Measurements from ENCODE around the gene ASTN1.

ASTN1 gene

GRCh38 chr1:176831150-176831549 lies 333.4 kb downstream of the ASTN1 start:
- Histone ChIP-seq H3K9ac (ENCODE audit: low read length in 5 of 5) (no peak overlapping the region), H3K9me3 (ENCODE audit: control insufficient read depth in 5 of 5, low read length in 5 of 5) (no peaks in the 10 kb centered on the region), H3K27me3 (ENCODE audit: control insufficient read depth in 5 of 5, insufficient read depth in 4 of 5, low read length in 5 of 5) (no peaks in the 10 kb centered on the region), H3K36me3 (ENCODE audit: control insufficient read depth in 5 of 5, insufficient read depth in 5 of 5, low read length in 5 of 5) (no peaks in the 10 kb centered on the region), H3K27ac (ENCODE audit: low read depth, low read length) (no peak overlapping the region), H3K4me3 (ENCODE audit: low read depth in 1 of 5, low read length in 5 of 5) (no peak overlapping the region), H3K4me1 (ENCODE audit: control insufficient read depth in 5 of 5, insufficient read depth in 5 of 5, low read length in 5 of 5) (no peaks in the 10 kb centered on the region)

GRCh38 chr1:176829261-176829660 lies 335.3 kb downstream of the ASTN1 start:
- Histone ChIP-seq H3K27me3 (ENCODE audit: control insufficient read depth in 5 of 5, insufficient read depth in 4 of 5, low read length in 5 of 5) (no peaks in the 10 kb centered on the region), H3K4me1 (ENCODE audit: control insufficient read depth in 5 of 5, insufficient read depth in 5 of 5, low read length in 5 of 5) (no peaks in the 10 kb centered on the region), H3K9me3 (ENCODE audit: control insufficient read depth in 5 of 5, low read length in 5 of 5) (no peaks in the 10 kb centered on the region), H3K9ac (ENCODE audit: low read length in 5 of 5) (no peak overlapping the region), H3K4me3 (ENCODE audit: low read depth in 1 of 5, low read length in 5 of 5) (no peak overlapping the region), H3K36me3 (ENCODE audit: control insufficient read depth in 5 of 5, insufficient read depth in 5 of 5, low read length in 5 of 5) (no peaks in the 10 kb centered on the region), H3K27ac (ENCODE audit: low read depth, low read length) (no peak overlapping the region)

- no peaks in the 10 kb centered on the region for H3K4me1 ChIP-seq (ENCODE audit: control insufficient read depth in 5 of 5, insufficient read depth in 5 of 5, low read length in 5 of 5)
- H3K4me3 ChIP-seq (ENCODE audit: low read depth in 1 of 5, low read length in 5 of 5) = no peak overlapping the region
- H3K9ac ChIP-seq (ENCODE audit: low read length in 5 of 5) = no peak overlapping the region
- H3K9me3 ChIP-seq (ENCODE audit: control insufficient read depth in 5 of 5, low read length in 5 of 5) = no peaks in the 10 kb centered on the region
- H3K27me3 ChIP-seq (ENCODE audit: control insufficient read depth in 5 of 5, insufficient read depth in 4 of 5, low read length in 5 of 5) = no peaks in the 10 kb centered on the region
- no peak overlapping the region for H3K27ac ChIP-seq (ENCODE audit: low read depth, low read length)
- no peaks in the 10 kb centered on the region for H3K36me3 ChIP-seq (ENCODE audit: control insufficient read depth in 5 of 5, insufficient read depth in 5 of 5, low read length in 5 of 5)
These were observed 338.2 kb downstream of the ASTN1 start for GRCh38 chr1:176826265-176826664.

DNA sequence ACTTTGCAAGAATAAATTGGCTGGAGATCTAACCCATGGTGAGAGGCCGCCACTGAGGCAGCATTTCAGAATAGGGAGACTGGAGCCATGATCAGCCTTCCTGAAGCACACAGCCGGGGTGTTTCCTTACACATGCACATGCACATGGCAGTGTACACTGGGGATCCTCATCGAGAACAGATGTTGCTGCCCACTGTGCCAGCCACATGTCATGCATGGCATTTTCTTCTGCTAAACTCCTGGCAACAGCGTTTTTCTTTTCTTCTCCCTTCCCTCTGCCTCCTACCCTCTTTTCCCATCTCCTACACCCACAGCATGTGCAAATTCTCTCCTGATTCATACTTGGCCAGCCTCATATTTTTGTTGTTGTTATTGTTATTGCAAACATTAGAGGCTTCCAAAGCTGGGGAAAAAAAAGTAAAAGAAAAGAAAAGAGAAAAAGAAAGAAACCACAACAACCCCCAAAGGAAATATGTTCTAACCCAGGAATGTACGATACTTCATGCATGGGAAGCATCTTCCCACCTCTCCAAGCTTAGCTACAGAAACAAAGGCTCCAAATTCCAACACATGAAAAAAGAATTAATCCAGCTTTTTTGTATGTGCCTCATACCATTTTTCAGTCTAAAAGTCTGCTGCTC lies 344.0 kb downstream of the ASTN1 start:
- Histone ChIP-seq H3K4me1 (ENCODE audit: control insufficient read depth in 5 of 5, insufficient read depth in 5 of 5, low read length in 5 of 5) (peaks cover 0 to 15% (median 7%) of the 10 kb centered on the region in 5 donors), H3K36me3 (ENCODE audit: control insufficient read depth in 5 of 5, insufficient read depth in 5 of 5, low read length in 5 of 5) (no peaks in the 10 kb centered on the region), H3K9me3 (ENCODE audit: control insufficient read depth in 5 of 5, low read length in 5 of 5) (no peaks in the 10 kb centered on the region), H3K4me3 (ENCODE audit: low read depth in 1 of 5, low read length in 5 of 5) (peak overlapping the region in 1 of 5 donors; percentile 13), H3K27me3 (ENCODE audit: control insufficient read depth in 5 of 5, insufficient read depth in 4 of 5, low read length in 5 of 5) (no peaks in the 10 kb centered on the region), H3K9ac (ENCODE audit: low read length in 5 of 5) (no peak overlapping the region), H3K27ac (ENCODE audit: low read depth, low read length) (no peak overlapping the region)

GRCh38 chr1:176816232-176816631 lies 348.3 kb downstream of the ASTN1 start:
- no peak overlapping the region for H3K9ac ChIP-seq (ENCODE audit: low read length in 5 of 5)
- H3K27ac ChIP-seq (ENCODE audit: low read depth, low read length) = no peak overlapping the region
- H3K4me1 ChIP-seq (ENCODE audit: control insufficient read depth in 5 of 5, insufficient read depth in 5 of 5, low read length in 5 of 5) = peaks cover 0 to 24% (median 14%) of the 10 kb centered on the region in 5 donors
- no peak overlapping the region for H3K4me3 ChIP-seq (ENCODE audit: low read depth in 1 of 5, low read length in 5 of 5)
- no peaks in the 10 kb centered on the region for H3K36me3 ChIP-seq (ENCODE audit: control insufficient read depth in 5 of 5, insufficient read depth in 5 of 5, low read length in 5 of 5)
- H3K27me3 ChIP-seq (ENCODE audit: control insufficient read depth in 5 of 5, insufficient read depth in 4 of 5, low read length in 5 of 5) = no peaks in the 10 kb centered on the region
- H3K9me3 ChIP-seq (ENCODE audit: control insufficient read depth in 5 of 5, low read length in 5 of 5) = no peaks in the 10 kb centered on the region

DNA sequence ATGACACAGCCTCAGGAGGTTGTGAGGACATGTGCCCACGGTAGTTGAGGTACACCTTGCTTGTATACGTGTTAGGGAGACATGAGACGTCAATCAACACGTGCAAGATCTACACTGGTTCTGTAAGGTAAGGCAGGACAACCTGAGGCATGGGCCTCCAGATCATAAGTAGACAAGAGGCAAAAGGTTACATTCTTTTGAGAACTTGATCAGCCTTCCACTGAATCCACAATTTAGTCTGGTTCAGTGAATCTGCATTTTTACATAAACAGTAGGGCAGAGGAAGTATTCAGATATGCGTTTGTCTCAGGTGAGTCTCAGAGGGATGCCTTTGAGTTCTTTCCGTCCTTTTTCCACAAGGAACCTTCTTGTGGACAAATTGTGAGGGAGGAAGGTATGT lies 348.9 kb downstream of the ASTN1 start:
- Histone ChIP-seq H3K9ac (ENCODE audit: low read length in 5 of 5) (no peak overlapping the region), H3K27ac (ENCODE audit: low read depth, low read length) (no peak overlapping the region), H3K4me3 (ENCODE audit: low read depth in 1 of 5, low read length in 5 of 5) (no peak overlapping the region), H3K4me1 (ENCODE audit: control insufficient read depth in 5 of 5, insufficient read depth in 5 of 5, low read length in 5 of 5) (peaks cover 0 to 22% (median 13%) of the 10 kb centered on the region in 5 donors), H3K36me3 (ENCODE audit: control insufficient read depth in 5 of 5, insufficient read depth in 5 of 5, low read length in 5 of 5) (no peaks in the 10 kb centered on the region), H3K27me3 (ENCODE audit: control insufficient read depth in 5 of 5, insufficient read depth in 4 of 5, low read length in 5 of 5) (no peaks in the 10 kb centered on the region), H3K9me3 (ENCODE audit: control insufficient read depth in 5 of 5, low read length in 5 of 5) (no peaks in the 10 kb centered on the region)

DNA sequence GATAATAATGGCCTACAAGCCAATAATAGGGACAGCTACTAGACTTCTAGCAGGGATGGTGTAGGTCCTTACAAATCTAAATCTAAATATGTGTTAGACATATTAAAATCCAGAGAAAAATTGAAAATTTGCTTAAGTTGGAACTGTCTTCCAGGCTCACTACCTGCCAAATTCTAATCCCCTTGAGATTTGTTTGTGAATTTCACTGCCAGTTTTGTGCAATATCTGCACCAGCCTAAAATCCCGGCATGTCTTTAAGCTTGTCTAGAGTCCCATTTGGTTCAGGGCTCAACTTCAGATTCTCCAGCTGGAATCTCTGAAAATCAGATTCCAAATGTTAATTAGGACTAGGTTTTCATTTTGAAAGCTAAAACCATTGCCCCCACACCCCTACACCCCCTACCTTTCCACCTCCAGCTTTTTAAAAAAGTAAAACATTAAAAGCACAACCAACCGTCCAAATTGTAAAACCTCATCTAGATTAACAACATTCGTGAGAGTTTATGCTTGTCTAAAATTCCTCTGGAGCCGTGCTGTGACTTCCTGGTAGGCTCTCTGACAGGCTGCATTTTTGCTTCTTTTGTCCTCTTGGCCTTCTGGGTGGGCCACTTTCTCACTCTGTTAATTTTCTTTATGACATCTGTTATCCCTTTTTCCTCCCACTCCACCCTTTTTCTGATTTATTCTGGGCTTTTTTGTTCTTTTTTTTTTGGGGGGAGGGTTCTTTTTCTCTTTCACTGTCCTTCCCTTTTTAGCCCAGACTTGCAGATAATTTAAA lies 352.8 kb downstream of the ASTN1 start:
- Histone ChIP-seq H3K4me1 (ENCODE audit: control insufficient read depth in 5 of 5, insufficient read depth in 5 of 5, low read length in 5 of 5) (peaks cover 0 to 11% (median 8%) of the 10 kb centered on the region in 5 donors), H3K9me3 (ENCODE audit: control insufficient read depth in 5 of 5, low read length in 5 of 5) (no peaks in the 10 kb centered on the region), H3K27ac (ENCODE audit: low read depth, low read length) (no peak overlapping the region), H3K27me3 (ENCODE audit: control insufficient read depth in 5 of 5, insufficient read depth in 4 of 5, low read length in 5 of 5) (no peaks in the 10 kb centered on the region), H3K9ac (ENCODE audit: low read length in 5 of 5) (no peak overlapping the region), H3K4me3 (ENCODE audit: low read depth in 1 of 5, low read length in 5 of 5) (no peak overlapping the region), H3K36me3 (ENCODE audit: control insufficient read depth in 5 of 5, insufficient read depth in 5 of 5, low read length in 5 of 5) (no peaks in the 10 kb centered on the region)

DNA sequence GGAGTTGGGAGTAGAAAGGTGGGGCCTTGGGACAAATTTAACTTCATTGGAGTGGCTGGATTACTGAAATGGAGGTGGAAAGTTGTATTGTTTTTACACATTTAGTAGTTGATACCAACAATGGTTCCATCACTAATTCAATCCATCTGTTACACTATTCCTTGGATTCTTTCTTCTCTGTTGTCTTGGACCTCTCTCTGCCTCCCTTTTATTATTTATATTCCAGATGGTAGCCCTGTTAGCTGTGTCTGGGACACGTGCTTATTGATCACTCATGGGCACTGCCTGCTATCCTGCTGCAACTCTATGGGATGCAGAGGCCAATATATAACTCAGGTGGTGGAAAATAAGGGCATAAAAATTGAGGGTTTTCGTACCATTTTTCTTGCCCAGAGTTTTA lies 355.2 kb downstream of the ASTN1 start:
- H3K9me3 ChIP-seq (ENCODE audit: control insufficient read depth in 5 of 5, low read length in 5 of 5) = no peaks in the 10 kb centered on the region
- H3K4me1 ChIP-seq (ENCODE audit: control insufficient read depth in 5 of 5, insufficient read depth in 5 of 5, low read length in 5 of 5) = peaks cover 0 to 11% (median 8%) of the 10 kb centered on the region in 5 donors
- H3K27ac ChIP-seq (ENCODE audit: low read depth, low read length) = no peak overlapping the region
- no peaks in the 10 kb centered on the region for H3K36me3 ChIP-seq (ENCODE audit: control insufficient read depth in 5 of 5, insufficient read depth in 5 of 5, low read length in 5 of 5)
- H3K4me3 ChIP-seq (ENCODE audit: low read depth in 1 of 5, low read length in 5 of 5) = no peak overlapping the region
- H3K9ac ChIP-seq (ENCODE audit: low read length in 5 of 5) = no peak overlapping the region
- no peaks in the 10 kb centered on the region for H3K27me3 ChIP-seq (ENCODE audit: control insufficient read depth in 5 of 5, insufficient read depth in 4 of 5, low read length in 5 of 5)

Data from subcutaneous abdominal adipose tissue (tissue), 5 donors.